Glomerular endothelial cell (primary cell): ENCODE data around the gene PES1. TPM values are rescaled to one million over a fixed set of nuclear protein-coding genes. Genes with fewer than 3 reads are reported as not detected.
"Not testable (repeated sequence)": the region's sequence is repeated elsewhere in the genome, so short reads cannot be mapped to it uniquely, and the experiment has no call there.

Experiments used
- DNase-seq: peaks from one replicate; pipeline ENCODE4 v3.0.0-alpha.2; 2011; ENCODE audit warnings: low read depth, low spot score; ENCODE audit errors: extremely low read depth
- total RNA-seq: library from RNA; depleted of rRNA; stranded (reverse); fragments of >200 nt; gene quantifications from 2 replicates; pipeline ENCODE4 v1.2.3, GENCODE V29; 2015

The PES1 gene
- total RNA-seq, 1 donor from 2014 or later: 63.1 TPM

DNA sequence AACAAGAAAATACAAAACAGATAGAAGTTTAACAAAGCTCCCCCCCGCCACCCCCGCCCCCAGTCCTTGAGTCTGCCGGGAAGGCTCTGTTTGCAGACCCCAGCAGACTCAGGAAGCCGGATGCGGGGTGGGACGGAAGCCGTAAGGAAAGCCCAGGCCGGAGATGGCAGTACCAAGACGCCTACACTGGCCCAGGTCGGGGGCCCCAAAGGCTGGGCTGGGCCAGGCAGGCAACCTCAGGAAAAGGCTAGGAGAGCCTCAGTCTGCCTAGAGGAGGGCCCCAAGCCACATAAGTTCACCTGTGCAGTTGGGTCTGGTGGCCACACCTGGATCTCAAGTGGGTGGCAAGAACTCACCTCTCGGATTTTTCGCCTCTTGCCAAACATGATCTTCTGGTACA is 13.2 kb downstream of the PES1 start:
- no peak for DNase-seq

DNA sequence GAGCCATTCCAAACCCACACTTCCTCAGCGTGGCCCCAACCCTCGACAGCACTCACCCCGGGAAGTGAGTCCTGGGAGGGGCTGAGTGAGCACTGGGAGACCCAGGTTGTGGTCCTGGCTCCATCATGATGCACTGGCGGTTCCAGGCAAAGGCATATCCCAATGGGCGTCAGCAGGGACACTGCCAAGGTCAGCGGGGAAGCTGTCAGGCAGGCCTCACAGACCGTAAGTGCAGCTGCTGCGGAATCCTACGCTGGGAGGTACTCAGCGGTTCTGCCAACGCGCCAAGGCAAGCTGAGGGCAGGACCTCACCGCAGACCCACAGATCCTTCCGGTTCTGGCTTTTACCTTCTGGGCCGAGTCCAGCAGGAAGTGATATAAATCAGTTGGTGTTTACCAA is 15.9 kb downstream of the PES1 start:
- no peak for DNase-seq

- DNase-seq: no peak
Observed at GRCh38 chr22:30574997-30575671, 16.6 kb downstream of the PES1 start.

GRCh38 chr22:30574095-30574981 is 17.4 kb downstream of the PES1 start, which contains the start of gene GAL3ST1:
TSS of gene GAL3ST1 (minus strand) at chr22:30574665. CDS start at chr22:30557392, 17,273 bp downstream.
- no peak for DNase-seq

DNA sequence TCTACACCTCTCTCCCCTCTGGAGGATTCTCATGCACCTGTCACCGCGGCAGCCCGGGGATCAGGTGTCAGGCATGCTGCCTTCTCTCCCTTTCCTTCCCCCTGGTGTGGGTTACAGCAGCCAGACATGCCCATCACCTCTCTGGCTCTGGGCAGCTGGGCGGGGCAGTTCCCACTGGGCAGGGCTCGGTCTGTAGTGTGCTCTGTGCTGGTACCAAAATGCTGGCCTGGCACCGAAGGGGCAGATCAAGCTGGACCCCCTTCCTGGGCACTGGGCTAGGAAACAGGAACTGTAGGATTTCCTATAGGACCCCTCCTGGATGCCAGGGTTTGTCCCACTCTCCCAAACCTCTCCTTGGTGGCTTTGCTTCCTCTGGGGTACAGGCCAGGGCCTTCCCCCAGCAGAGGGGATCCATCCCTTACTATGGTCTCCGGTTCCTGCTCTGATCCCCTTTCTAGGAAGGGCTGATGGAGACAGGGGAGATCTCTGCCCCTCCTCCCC is 18.1 kb downstream of the PES1 start:
- no peak for DNase-seq

- no peak for DNase-seq
Observed at GRCh38 chr22:30572840-30573593, 18.7 kb downstream of the PES1 start.

DNA sequence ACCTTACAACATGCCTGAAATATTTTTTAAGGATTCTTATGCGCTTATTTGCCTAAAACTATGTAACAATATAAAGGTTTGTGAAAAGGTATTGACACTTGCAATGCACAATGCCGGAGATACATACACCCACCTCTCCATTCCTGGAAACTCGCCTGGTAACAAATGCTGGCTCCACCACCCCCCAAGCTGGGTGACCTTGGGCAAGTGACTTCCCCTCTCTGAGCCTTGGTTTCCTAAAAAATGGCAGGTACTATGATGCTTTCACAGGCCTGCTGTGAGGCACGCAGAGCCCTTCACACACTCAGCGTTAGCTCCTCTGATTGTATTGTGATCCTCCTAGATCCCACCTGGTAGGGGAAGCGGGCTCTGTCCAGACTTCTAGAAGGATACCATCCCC is 19.5 kb downstream of the PES1 start:
- DNase-seq: no peak

DNA sequence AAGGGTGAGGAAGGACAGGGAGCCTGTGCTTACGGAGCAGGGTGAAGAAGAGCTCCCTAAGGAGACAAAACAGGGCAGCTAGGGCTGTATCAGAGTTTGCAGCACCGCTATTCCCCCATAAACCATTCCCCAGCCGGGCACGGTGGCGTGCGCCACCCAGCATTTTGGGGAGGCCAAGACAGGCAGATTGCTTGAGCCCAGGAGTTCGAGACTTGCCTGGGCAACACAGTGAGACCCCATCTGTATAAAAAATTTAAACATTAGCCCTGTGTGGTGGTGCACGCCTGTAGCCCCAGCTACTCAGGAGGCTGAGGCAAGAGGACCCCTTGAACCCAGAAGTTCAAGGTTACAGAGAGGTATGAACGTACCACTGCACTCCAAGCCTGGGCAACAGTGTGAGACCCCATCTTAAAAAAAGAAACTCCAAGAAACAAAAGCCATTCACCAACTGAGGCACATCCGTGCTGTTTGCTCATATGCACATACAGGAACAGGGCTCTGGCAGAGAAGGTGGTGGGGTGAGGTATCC is 22.0 kb downstream of the PES1 start:
- no peak for DNase-seq

GRCh38 chr22:30568137-30568805 is 23.4 kb downstream of the PES1 start:
- DNase-seq: no peak

GRCh38 chr22:30567277-30567676 is 24.4 kb downstream of the PES1 start:
- DNase-seq: not testable (repeated sequence)

- DNase-seq: no peak
Observed at GRCh38 chr22:30566125-30566524, 25.6 kb downstream of the PES1 start.

- no peak for DNase-seq
Observed at GRCh38 chr22:30565341-30565740, 26.4 kb downstream of the PES1 start.

GRCh38 chr22:30564761-30565119 is 27.0 kb downstream of the PES1 start:
- DNase-seq: no peak

DNA sequence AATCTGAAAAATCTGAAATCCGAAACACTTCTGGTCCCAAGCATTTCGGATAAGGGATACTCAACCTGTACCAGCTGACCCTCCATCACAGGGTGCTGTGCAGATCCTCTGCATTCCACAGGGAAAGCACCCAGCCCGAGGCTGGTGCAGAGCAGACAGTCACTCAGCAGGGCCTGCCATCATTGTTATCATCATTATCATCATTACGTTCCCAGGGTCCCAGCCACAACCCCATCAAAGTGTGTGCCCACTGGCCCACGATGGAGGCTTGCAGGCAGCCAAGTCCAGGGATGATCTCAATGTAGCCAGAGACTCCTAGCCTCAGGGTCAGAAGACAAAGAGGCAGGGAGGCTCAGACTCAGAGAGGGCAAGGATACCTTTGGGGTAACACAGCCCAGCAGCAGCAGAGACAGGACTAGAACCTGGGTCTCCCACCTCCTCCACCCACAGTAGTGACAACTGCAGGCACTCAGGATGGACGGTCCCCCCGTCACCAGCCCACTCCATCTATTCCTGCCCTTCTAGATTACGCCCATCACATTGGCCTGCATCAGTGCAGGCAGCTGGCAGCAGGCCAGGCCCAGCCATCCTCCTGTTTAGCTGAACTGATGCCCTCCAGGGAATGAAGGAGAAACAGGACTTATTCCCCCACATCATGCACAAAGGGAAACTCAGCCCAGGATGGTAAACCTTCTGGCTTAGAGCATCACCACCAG is 27.5 kb downstream of the PES1 start:
- no peak for DNase-seq

DNA sequence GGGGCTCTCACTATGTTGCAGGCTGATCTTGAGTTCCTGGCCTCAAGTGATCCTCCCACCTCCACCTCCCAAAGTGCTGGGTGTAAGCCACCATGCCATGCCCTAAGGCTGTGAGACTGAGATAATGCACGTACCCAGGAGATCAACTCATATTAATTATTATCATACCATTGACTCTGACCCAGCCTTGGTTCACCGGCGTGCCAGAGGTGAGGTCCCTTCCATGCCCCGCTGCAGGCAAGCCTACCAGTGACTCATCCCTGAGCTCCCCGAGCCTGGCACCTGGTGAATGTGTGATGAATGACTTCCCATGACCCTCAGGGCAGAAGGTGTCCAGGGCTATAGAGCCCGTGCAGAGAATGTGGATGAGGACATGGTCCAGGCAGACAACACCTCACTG is 29.3 kb downstream of the PES1 start:
- DNase-seq: no peak

GRCh38 chr22:30561402-30562189 is 30.1 kb downstream of the PES1 start:
- DNase-seq: no peak

DNA sequence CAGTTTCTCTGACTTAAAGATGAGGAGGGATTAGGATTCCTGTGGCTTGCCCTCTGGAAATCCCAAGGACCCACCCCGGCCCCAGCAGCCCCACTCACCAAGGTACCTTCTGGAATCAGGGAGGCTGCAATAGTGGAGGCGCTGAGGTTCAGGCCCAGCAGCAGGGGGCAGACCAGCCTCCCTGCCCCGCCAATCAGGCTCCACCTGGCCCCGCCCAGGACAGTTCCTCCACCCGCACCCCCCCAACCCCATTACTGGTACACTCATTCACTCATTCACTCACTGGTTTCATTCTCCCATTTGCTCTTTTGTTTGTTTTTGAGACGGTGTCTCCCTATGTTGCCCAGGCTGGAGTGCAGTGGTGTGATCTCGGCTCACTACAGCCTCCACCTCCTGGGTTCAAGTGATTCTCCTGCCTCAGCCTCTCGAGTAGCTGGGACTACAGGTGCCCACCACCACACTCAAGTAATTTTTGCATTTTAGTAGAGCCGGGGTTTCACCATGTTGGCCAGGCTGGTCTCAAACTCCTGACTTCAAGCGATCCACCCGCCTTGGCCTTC is 31.0 kb downstream of the PES1 start:
- DNase-seq: not testable (repeated sequence)

DNA sequence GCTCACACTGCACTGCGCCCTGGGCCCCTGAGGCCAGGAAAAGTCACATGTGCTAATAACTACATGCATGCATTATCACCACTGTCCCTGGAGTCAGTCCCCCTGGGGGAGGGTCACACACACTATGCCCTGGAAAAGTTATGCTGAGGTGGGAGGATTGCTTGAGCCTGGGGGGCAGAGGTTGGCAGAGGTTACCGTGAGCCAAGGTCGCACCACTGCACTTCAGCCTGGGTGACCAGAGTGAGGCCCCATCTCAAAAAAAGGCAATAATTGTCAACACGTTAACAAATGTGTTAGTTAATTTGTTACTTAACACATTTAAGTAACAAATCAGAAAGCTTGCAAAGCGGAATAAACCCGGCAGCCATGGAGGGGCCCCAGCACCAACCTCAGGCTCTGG is 31.8 kb downstream of the PES1 start:
- no peak for DNase-seq

GRCh38 chr22:30557243-30557642 is 34.5 kb downstream of the PES1 start:
- DNase-seq: no peak
